CD4-positive, CD25-positive, alpha-beta regulatory T cell (primary cell): ENCODE results near the gene SPANXC. TPM values are rescaled to one million over a fixed set of nuclear protein-coding genes. Genes with fewer than 3 reads are reported as not detected.
A peak's percentile ranks its signal among the peaks of the same experiment; 100 is the strongest.
"Not testable (repeated sequence)": the region's sequence is repeated elsewhere in the genome, so short reads cannot be mapped to it uniquely, and the experiment has no call there.

Experiments used
- ATAC-seq, 2 donors: fragments of 150-1000 bp; cut with Tn5 transposase; one replicate each; pipeline ENCODE4 v1.10.0; 2021; ENCODE audit warnings: low read depth in 2 of 2, moderate number of reproducible peaks in 2 of 2, moderate library complexity in 1 of 2
- DNase-seq, 3 donors: peaks; one replicate each; pipeline versions ENCODE4 v3.0.0 to v3.0.0-alpha.2; 2012 to 2022; ENCODE audit warnings: mixed read lengths in 1 of 3
- H3K27ac ChIP-seq: one replicate; pipeline ENCODE4 v1.7.0; 2013; ENCODE audit warnings: mild to moderate bottlenecking, low read length; ENCODE audit not compliant: insufficient read depth, poor library complexity, severe bottlenecking
- H3K27me3 ChIP-seq: one replicate; pipeline ENCODE4 v1.7.0; 2013; ENCODE audit warnings: low read length; ENCODE audit not compliant: control insufficient read depth, insufficient read depth
- H3K36me3 ChIP-seq: one replicate; pipeline ENCODE4 v1.7.0; 2013; ENCODE audit warnings: mild to moderate bottlenecking, low read length, moderate library complexity; ENCODE audit not compliant: control insufficient read depth, insufficient read depth
- H3K4me1 ChIP-seq: 2 replicates; pipeline ENCODE4 v1.7.0; 2013; ENCODE audit warnings: mild to moderate bottlenecking, low read length; ENCODE audit not compliant: insufficient read depth, control insufficient read depth, poor library complexity, severe bottlenecking
- H3K4me3 ChIP-seq: one replicate; pipeline ENCODE4 v1.7.0; 2013; ENCODE audit warnings: low read depth, mild to moderate bottlenecking, low read length, moderate library complexity
- H3K9me3 ChIP-seq, 2 experiments: 1 replicate in 1 of 2; 2 replicates in 1 of 2; pipeline ENCODE4 v1.7.0; 2013; ENCODE audit warnings: low read length in 2 of 2, mild to moderate bottlenecking in 1 of 2, moderate library complexity in 1 of 2; ENCODE audit not compliant: control insufficient read depth in 2 of 2
- H3K27ac Mint-ChIP-seq, 3 donors: one replicate each; pipeline ENCODE4 v1.8.0; 2020 to 2022; ENCODE audit warnings: mild to moderate bottlenecking in 3 of 3, mixed read lengths in 3 of 3, moderate library complexity in 2 of 3
- H3K27me3 Mint-ChIP-seq: one replicate; pipeline ENCODE4 v1.8.0; 2022; ENCODE audit warnings: mild to moderate bottlenecking, mixed read lengths
- H3K36me3 Mint-ChIP-seq: one replicate; pipeline ENCODE4 v1.8.0; 2020; ENCODE audit warnings: mixed read lengths
- H3K4me1 Mint-ChIP-seq, 4 donors: one replicate each; pipeline ENCODE4 v1.8.0; 2020 to 2022; ENCODE audit warnings: mixed read lengths in 4 of 4, mild to moderate bottlenecking in 1 of 4
- H3K4me3 Mint-ChIP-seq, 4 donors: one replicate each; pipeline ENCODE4 v1.8.0; 2020 to 2022; ENCODE audit warnings: mild to moderate bottlenecking in 4 of 4, mixed read lengths in 4 of 4, moderate library complexity in 3 of 4
- H3K9me3 Mint-ChIP-seq, 7 donors: one replicate each; pipeline ENCODE4 v1.8.0; 2020 to 2022; ENCODE audit warnings: mixed read lengths in 7 of 7, mild to moderate bottlenecking in 3 of 7, moderate library complexity in 2 of 7
- polyA plus RNA-seq, 4 donors: library from polyadenylated mRNA; unstranded; fragments of 300-500 nt; fragmentation: Illumina TruSeq; gene quantifications; one replicate each; pipeline ENCODE4 v1.2.3, GENCODE V29; 2021
- total RNA-seq: library from RNA; stranded (reverse); gene quantifications from one replicate; pipeline ENCODE4 v1.2.3, GENCODE V29; 2022

Gene SPANXC
- not detected for total RNA-seq
- not detected for polyA plus RNA-seq

GRCh38 chrX:141242417-141242816, at the start of gene SPANXC:
TSS of gene SPANXC (minus strand) at chrX:141242517. CDS start at chrX:141242457, 60 bp downstream.
- not testable (repeated sequence) for H3K9me3 ChIP-seq, H3K36me3 Mint-ChIP-seq, H3K27ac ChIP-seq, H3K36me3 ChIP-seq, H3K4me1 ChIP-seq, H3K4me3 ChIP-seq, H3K9me3 Mint-ChIP-seq, H3K27ac Mint-ChIP-seq, H3K27me3 Mint-ChIP-seq, H3K27me3 ChIP-seq, H3K4me3 Mint-ChIP-seq, H3K4me1 Mint-ChIP-seq, DNase-seq, ATAC-seq

- Mint-ChIP-seq H3K4me3 (no peak overlapping the region), H3K27me3 (no peaks in the 10 kb centered on the region), H3K9me3 (peaks cover 0 to 5% (median 0%) of the 10 kb centered on the region in 7 donors), H3K4me1 (no peaks in the 10 kb centered on the region), H3K27ac (no peak overlapping the region), H3K36me3 (no peaks in the 10 kb centered on the region)
- Histone ChIP-seq H3K4me1 (no peaks in the 10 kb centered on the region), H3K27me3 (no peaks in the 10 kb centered on the region), H3K9me3 (peaks cover 0 to 4% of the 10 kb centered on the region in 2 experiments), H3K27ac (no peak overlapping the region), H3K4me3 (no peak overlapping the region), H3K36me3 (no peaks in the 10 kb centered on the region)
- DNase-seq (no peak), ATAC-seq (no peak)
Observed at GRCh38 chrX:141279476-141279875, 37.2 kb upstream of the SPANXC start.

- H3K9me3 ChIP-seq = peaks cover 0 to 4% of the 10 kb centered on the region in 2 experiments
- H3K4me3 Mint-ChIP-seq = no peak overlapping the region
- no peak overlapping the region for H3K27ac Mint-ChIP-seq
- peak in 1 of 3 donors; percentile 4 for DNase-seq
- H3K27me3 Mint-ChIP-seq = no peaks in the 10 kb centered on the region
- peaks cover 0 to 3% (median 0%) of the 10 kb centered on the region in 7 donors for H3K9me3 Mint-ChIP-seq
- H3K4me1 ChIP-seq = no peaks in the 10 kb centered on the region
- no peaks in the 10 kb centered on the region for H3K36me3 Mint-ChIP-seq
- no peak overlapping the region for H3K4me3 ChIP-seq
- no peaks in the 10 kb centered on the region for H3K27me3 ChIP-seq
- no peak for ATAC-seq
- H3K4me1 Mint-ChIP-seq = no peaks in the 10 kb centered on the region
- H3K36me3 ChIP-seq = no peaks in the 10 kb centered on the region
- H3K27ac ChIP-seq = no peak overlapping the region
Observed at GRCh38 chrX:141278306-141278705, 36.0 kb upstream of the SPANXC start.

- DNase-seq = no peak
- no peak overlapping the region for H3K4me3 ChIP-seq
- no peaks in the 10 kb centered on the region for H3K4me1 ChIP-seq
- ATAC-seq = no peak
- no peaks in the 10 kb centered on the region for H3K27me3 Mint-ChIP-seq
- H3K9me3 Mint-ChIP-seq = peaks cover 0 to 14% (median 5%) of the 10 kb centered on the region in 7 donors
- H3K36me3 Mint-ChIP-seq = no peaks in the 10 kb centered on the region
- H3K36me3 ChIP-seq = no peaks in the 10 kb centered on the region
- H3K27ac ChIP-seq = no peak overlapping the region
- no peaks in the 10 kb centered on the region for H3K4me1 Mint-ChIP-seq
- H3K4me3 Mint-ChIP-seq = no peak overlapping the region
- H3K9me3 ChIP-seq = no peaks in the 10 kb centered on the region
- no peaks in the 10 kb centered on the region for H3K27me3 ChIP-seq
- no peak overlapping the region for H3K27ac Mint-ChIP-seq
Observed at GRCh38 chrX:141258080-141258479, 15.8 kb upstream of the SPANXC start.

- ATAC-seq (no peak), DNase-seq (no peak)
- Histone ChIP-seq H3K4me1 (no peaks in the 10 kb centered on the region), H3K36me3 (no peaks in the 10 kb centered on the region), H3K4me3 (no peak overlapping the region), H3K27me3 (no peaks in the 10 kb centered on the region), H3K9me3 (peaks cover 0 to 2% of the 10 kb centered on the region in 2 experiments), H3K27ac (no peak overlapping the region)
- no peaks in the 10 kb centered on the region for H3K27me3 Mint-ChIP-seq
- H3K27ac Mint-ChIP-seq = no peak overlapping the region
- no peaks in the 10 kb centered on the region for H3K4me1 Mint-ChIP-seq
- H3K4me3 Mint-ChIP-seq = no peak overlapping the region
- H3K9me3 Mint-ChIP-seq = peaks cover 0 to 9% (median 0%) of the 10 kb centered on the region in 7 donors
- no peaks in the 10 kb centered on the region for H3K36me3 Mint-ChIP-seq
Observed at GRCh38 chrX:141221611-141222010, 20.7 kb downstream of the SPANXC start.

- no peaks in the 10 kb centered on the region for H3K36me3 Mint-ChIP-seq
Observed at GRCh38 chrX:141220342-141221008, 21.8 kb downstream of the SPANXC start.

GRCh38 chrX:141214196-141214595, 28.1 kb downstream of the SPANXC start:
- no peak for DNase-seq

More at GRCh38 chrX:141220342-141221008, 21.8 kb downstream of the SPANXC start:
- Histone ChIP-seq H3K27me3 (no peaks in the 10 kb centered on the region), H3K4me3 (no peak overlapping the region), H3K4me1 (no peaks in the 10 kb centered on the region), H3K27ac (no peak overlapping the region), H3K36me3 (no peaks in the 10 kb centered on the region), H3K9me3 (peaks cover 0 to 2% of the 10 kb centered on the region in 2 experiments)
- DNase-seq (no peak), ATAC-seq (no peak)
- no peak overlapping the region for H3K27ac Mint-ChIP-seq
- H3K9me3 Mint-ChIP-seq = peaks cover 0 to 9% (median 0%) of the 10 kb centered on the region in 7 donors
- no peaks in the 10 kb centered on the region for H3K27me3 Mint-ChIP-seq
- no peak overlapping the region for H3K4me3 Mint-ChIP-seq
- H3K4me1 Mint-ChIP-seq = no peaks in the 10 kb centered on the region

GRCh38 chrX:141201962-141202361, 40.4 kb downstream of the SPANXC start:
- no peaks in the 10 kb centered on the region for H3K4me1 Mint-ChIP-seq
- DNase-seq = no peak
- H3K9me3 Mint-ChIP-seq = peaks cover 0 to 7% (median 0%) of the 10 kb centered on the region in 7 donors
- no peak overlapping the region for H3K27ac ChIP-seq
- no peaks in the 10 kb centered on the region for H3K36me3 ChIP-seq
- ATAC-seq = no peak
- no peaks in the 10 kb centered on the region for H3K36me3 Mint-ChIP-seq
- H3K4me1 ChIP-seq = no peaks in the 10 kb centered on the region
- no peaks in the 10 kb centered on the region for H3K27me3 Mint-ChIP-seq
- H3K9me3 ChIP-seq = no peaks in the 10 kb centered on the region
- no peak overlapping the region for H3K4me3 ChIP-seq
- no peak overlapping the region for H3K27ac Mint-ChIP-seq
- no peak overlapping the region for H3K4me3 Mint-ChIP-seq
- no peaks in the 10 kb centered on the region for H3K27me3 ChIP-seq

More at GRCh38 chrX:141214196-141214595, 28.1 kb downstream of the SPANXC start:
- Mint-ChIP-seq H3K9me3 (peaks cover 0 to 6% (median 0%) of the 10 kb centered on the region in 7 donors), H3K4me1 (no peaks in the 10 kb centered on the region), H3K4me3 (no peak overlapping the region), H3K27ac (no peak overlapping the region), H3K27me3 (no peaks in the 10 kb centered on the region), H3K36me3 (no peaks in the 10 kb centered on the region)
- Histone ChIP-seq H3K4me3 (no peak overlapping the region), H3K27ac (no peak overlapping the region), H3K9me3 (no peaks in the 10 kb centered on the region), H3K27me3 (no peaks in the 10 kb centered on the region), H3K36me3 (no peaks in the 10 kb centered on the region), H3K4me1 (no peaks in the 10 kb centered on the region)
- ATAC-seq = no peak
